HepG2 (cell line): ENCODE measurements around the gene ZNRF3. TPM values are rescaled to one million over a fixed set of nuclear protein-coding genes. Genes with fewer than 3 reads are reported as not detected.

Source experiments
- HNF4A ChIP-seq: sonication (generic); formaldehyde crosslinking; IDR thresholded peaks from 2 replicates; pipeline ENCODE4 v1.4.0; 2020; ENCODE audit warnings: missing genetic modification reagents
- ZFX ChIP-seq: sonication (generic); formaldehyde crosslinking; IDR thresholded peaks from 2 replicates; pipeline ENCODE4 v1.4.0; 2020; ENCODE audit warnings: mild to moderate bottlenecking, low read depth, missing genetic modification reagents, moderate library complexity
- ZNF772 ChIP-seq: sonication (generic); formaldehyde crosslinking; IDR thresholded peaks from 2 replicates; pipeline ENCODE4 v1.5.0; 2020; ENCODE audit warnings: mild to moderate bottlenecking, missing genetic modification reagents
- polyA plus RNA-seq, 8 experiments: library from polyadenylated mRNA; depleted of rRNA in 3 of 8; stranded (reverse) in 7 of 8; unstranded in 1 of 8; fragments of >200 nt; fragmentation: Illumina TruSeq in 4 of 8; extraction: Trizol in 4 of 8; gene quantifications; 2 replicates each; pipeline versions ENCODE4 v1.2.1 to v1.2.3, GENCODE V29; 2011 to 2016; ENCODE audit warnings: low read depth in 4 of 8, missing spikeins in 1 of 8, mixed read lengths in 1 of 8; ENCODE audit not compliant: insufficient read depth in 1 of 8
- total RNA-seq, 5 experiments: library from RNA; depleted of rRNA; stranded (reverse); fragments of >200 nt; fragmentation: Illumina TruSeq; extraction: Trizol; gene quantifications; 2 replicates each; pipeline ENCODE4 v1.2.3, GENCODE V29; 2016; ENCODE audit warnings: low read depth in 1 of 5
- TF ChIP-seq, protein P1 (sequence below): sonication (generic); formaldehyde crosslinking; IDR thresholded peaks from 2 replicates; pipeline ENCODE4 v1.4.0; 2020; ENCODE audit warnings: missing genetic modification reagents
- TF ChIP-seq, protein P2 (sequence below): sonication (generic); formaldehyde crosslinking; IDR thresholded peaks from 2 replicates; pipeline ENCODE4 v1.4.0; 2020; ENCODE audit warnings: missing genetic modification reagents
- TF ChIP-seq, protein P3 (sequence below): sonication (generic); formaldehyde crosslinking; IDR thresholded peaks from 2 replicates; pipeline ENCODE4 v1.5.0; 2020; ENCODE audit warnings: mild to moderate bottlenecking, missing genetic modification reagents
- TF ChIP-seq, protein P4 (sequence below): sonication (generic); formaldehyde crosslinking; IDR thresholded peaks from 2 replicates; pipeline ENCODE4 v1.5.0; 2020; ENCODE audit warnings: missing genetic modification reagents

ZNRF3 gene
- total and polyA plus RNA-seq, 2 of the 13 experiments (the other 11 are each of a cell fraction or from before 2014, with no cell fraction given) = 20.3 to 36.7 TPM

DNA sequence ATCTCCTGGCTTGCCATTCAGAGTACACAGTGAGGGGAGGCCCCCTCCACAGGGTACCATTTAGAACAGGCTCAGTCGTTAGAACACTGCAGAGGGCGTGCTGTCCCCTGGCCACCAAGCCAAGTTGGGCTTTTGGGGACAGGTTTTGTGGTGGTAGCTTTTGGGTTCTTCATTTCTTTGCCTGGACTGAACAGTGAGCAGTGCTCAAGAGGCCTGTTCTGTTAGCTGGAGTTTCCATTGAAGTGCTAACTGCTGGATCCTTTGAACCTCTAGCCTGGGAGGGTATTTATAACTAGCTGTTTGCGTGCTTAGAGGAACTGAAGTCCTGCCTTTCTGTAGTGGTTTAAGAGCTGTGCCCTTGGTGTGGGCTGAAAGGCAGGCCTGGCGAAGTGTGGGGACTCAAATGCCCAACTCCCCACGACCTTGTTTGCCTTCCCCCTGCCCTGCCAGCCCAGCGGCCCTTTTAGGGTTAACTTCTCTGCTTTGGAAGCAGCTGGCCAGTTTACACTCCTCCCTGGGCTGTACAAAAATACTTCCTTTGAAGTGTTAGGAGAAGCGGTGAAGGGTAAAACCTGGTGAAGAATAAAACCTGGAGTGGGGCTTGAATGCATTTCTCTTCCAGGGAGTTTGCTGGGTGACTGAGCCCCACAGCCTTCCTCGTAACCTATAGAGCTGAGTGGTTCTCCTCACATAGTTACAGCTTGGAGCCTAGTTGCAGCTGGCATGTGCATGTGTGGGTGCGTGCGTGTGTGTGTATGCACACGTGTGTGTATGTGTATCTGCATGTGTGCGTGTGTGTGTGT lies 34.6 kb downstream of the ZNRF3 start (continued):
- TF ChIP-seq ZFX (CRISPR knock-in tag) = no peak; the same call in 1 of the 2 replicates
- peak; percentile 45; the same call in 1 of the 2 replicates for TF ChIP-seq HNF4A (CRISPR knock-in tag)
- TF ChIP-seq, protein P1, sequence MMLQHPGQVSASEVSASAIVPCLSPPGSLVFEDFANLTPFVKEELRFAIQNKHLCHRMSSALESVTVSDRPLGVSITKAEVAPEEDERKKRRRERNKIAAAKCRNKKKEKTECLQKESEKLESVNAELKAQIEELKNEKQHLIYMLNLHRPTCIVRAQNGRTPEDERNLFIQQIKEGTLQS (CRISPR knock-in tag) = no peak
- TF ChIP-seq, protein P2, sequence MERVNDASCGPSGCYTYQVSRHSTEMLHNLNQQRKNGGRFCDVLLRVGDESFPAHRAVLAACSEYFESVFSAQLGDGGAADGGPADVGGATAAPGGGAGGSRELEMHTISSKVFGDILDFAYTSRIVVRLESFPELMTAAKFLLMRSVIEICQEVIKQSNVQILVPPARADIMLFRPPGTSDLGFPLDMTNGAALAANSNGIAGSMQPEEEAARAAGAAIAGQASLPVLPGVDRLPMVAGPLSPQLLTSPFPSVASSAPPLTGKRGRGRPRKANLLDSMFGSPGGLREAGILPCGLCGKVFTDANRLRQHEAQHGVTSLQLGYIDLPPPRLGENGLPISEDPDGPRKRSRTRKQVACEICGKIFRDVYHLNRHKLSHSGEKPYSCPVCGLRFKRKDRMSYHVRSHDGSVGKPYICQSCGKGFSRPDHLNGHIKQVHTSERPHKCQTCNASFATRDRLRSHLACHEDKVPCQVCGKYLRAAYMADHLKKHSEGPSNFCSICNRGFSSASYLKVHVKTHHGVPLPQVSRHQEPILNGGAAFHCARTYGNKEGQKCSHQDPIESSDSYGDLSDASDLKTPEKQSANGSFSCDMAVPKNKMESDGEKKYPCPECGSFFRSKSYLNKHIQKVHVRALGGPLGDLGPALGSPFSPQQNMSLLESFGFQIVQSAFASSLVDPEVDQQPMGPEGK (CRISPR knock-in tag) = peak; percentile 66; the same call in 1 of the 2 replicates
- TF ChIP-seq, protein P3, sequence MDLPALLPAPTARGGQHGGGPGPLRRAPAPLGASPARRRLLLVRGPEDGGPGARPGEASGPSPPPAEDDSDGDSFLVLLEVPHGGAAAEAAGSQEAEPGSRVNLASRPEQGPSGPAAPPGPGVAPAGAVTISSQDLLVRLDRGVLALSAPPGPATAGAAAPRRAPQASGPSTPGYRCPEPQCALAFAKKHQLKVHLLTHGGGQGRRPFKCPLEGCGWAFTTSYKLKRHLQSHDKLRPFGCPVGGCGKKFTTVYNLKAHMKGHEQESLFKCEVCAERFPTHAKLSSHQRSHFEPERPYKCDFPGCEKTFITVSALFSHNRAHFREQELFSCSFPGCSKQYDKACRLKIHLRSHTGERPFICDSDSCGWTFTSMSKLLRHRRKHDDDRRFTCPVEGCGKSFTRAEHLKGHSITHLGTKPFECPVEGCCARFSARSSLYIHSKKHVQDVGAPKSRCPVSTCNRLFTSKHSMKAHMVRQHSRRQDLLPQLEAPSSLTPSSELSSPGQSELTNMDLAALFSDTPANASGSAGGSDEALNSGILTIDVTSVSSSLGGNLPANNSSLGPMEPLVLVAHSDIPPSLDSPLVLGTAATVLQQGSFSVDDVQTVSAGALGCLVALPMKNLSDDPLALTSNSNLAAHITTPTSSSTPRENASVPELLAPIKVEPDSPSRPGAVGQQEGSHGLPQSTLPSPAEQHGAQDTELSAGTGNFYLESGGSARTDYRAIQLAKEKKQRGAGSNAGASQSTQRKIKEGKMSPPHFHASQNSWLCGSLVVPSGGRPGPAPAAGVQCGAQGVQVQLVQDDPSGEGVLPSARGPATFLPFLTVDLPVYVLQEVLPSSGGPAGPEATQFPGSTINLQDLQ (CRISPR knock-in tag) = no peak
- TF ChIP-seq, protein P4, sequence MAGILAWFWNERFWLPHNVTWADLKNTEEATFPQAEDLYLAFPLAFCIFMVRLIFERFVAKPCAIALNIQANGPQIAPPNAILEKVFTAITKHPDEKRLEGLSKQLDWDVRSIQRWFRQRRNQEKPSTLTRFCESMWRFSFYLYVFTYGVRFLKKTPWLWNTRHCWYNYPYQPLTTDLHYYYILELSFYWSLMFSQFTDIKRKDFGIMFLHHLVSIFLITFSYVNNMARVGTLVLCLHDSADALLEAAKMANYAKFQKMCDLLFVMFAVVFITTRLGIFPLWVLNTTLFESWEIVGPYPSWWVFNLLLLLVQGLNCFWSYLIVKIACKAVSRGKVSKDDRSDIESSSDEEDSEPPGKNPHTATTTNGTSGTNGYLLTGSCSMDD (CRISPR knock-in tag) = no peak
- peak; percentile 31; the same call in 1 of the 2 replicates for TF ChIP-seq ZNF772 (CRISPR knock-in tag)
- TF ChIP-seq, all 625 proteins: peak for 156
